ENCODE measurements around the gene HIPK2.

Gene HIPK2

DNA sequence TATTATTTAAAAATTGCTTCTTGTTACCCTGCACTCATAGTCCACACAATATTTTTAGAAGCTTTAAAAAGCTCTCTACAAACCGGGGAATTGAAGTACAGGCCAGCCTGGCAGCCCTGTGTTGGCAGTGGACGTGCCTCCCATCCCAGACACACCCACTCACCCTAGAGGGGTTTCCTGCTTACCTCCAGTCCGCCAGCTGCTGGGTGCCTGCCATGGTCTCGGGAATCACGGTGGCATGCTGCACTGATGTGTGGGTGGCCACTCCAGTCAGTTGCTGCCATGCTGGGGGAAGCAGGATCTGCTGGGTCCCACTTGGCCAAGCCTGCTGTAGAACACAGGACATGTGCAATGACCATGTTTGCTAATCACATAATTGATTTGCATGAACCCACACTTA, 173.9 kb downstream of the HIPK2 start:
- H3K4me1 ChIP-seq (ENCODE audit: control insufficient read depth in 5 of 5, insufficient read depth in 5 of 5, low read length in 5 of 5) = no peaks in the 10 kb centered on the region
- H3K9me3 ChIP-seq (ENCODE audit: control insufficient read depth in 5 of 5, low read length in 5 of 5) = no peaks in the 10 kb centered on the region
- H3K27ac ChIP-seq (ENCODE audit: low read depth, low read length) = no peak overlapping the region
- peak overlapping the region in 1 of 5 donors; percentile 11 for H3K9ac ChIP-seq (ENCODE audit: low read length in 5 of 5)
- H3K4me3 ChIP-seq (ENCODE audit: low read depth in 1 of 5, low read length in 5 of 5) = no peak overlapping the region
- H3K27me3 ChIP-seq (ENCODE audit: control insufficient read depth in 5 of 5, insufficient read depth in 4 of 5, low read length in 5 of 5) = no peaks in the 10 kb centered on the region
- peaks cover 30 to 71% (median 49%) of the 10 kb centered on the region in 5 donors for H3K36me3 ChIP-seq (ENCODE audit: control insufficient read depth in 5 of 5, insufficient read depth in 5 of 5, low read length in 5 of 5)

DNA sequence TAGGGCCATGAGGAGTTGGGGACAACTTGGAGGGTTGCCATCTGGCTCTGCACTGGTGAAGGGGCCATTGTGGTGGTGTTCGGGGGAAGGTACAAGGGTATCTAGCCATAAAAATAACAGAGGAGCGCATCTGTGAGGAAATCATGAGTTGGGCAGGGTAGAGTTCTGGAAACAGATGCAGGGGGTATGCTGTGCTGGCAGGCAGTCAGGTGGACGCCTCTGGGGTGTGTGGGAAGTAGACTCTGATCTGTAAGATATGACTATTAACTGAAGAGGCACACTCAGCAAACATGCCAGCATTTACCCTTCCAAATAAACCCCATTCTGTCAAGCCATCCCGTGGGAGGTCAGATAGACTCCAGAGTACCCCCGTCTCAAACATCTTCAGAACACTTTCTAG, 174.5 kb downstream of the HIPK2 start:
- Histone ChIP-seq H3K4me1 (ENCODE audit: control insufficient read depth in 5 of 5, insufficient read depth in 5 of 5, low read length in 5 of 5) (no peaks in the 10 kb centered on the region), H3K27me3 (ENCODE audit: control insufficient read depth in 5 of 5, insufficient read depth in 4 of 5, low read length in 5 of 5) (no peaks in the 10 kb centered on the region), H3K36me3 (ENCODE audit: control insufficient read depth in 5 of 5, insufficient read depth in 5 of 5, low read length in 5 of 5) (peaks cover 35 to 74% (median 52%) of the 10 kb centered on the region in 5 donors), H3K27ac (ENCODE audit: low read depth, low read length) (no peak overlapping the region), H3K9ac (ENCODE audit: low read length in 5 of 5) (no peak overlapping the region), H3K4me3 (ENCODE audit: low read depth in 1 of 5, low read length in 5 of 5) (no peak overlapping the region), H3K9me3 (ENCODE audit: control insufficient read depth in 5 of 5, low read length in 5 of 5) (no peaks in the 10 kb centered on the region)

DNA sequence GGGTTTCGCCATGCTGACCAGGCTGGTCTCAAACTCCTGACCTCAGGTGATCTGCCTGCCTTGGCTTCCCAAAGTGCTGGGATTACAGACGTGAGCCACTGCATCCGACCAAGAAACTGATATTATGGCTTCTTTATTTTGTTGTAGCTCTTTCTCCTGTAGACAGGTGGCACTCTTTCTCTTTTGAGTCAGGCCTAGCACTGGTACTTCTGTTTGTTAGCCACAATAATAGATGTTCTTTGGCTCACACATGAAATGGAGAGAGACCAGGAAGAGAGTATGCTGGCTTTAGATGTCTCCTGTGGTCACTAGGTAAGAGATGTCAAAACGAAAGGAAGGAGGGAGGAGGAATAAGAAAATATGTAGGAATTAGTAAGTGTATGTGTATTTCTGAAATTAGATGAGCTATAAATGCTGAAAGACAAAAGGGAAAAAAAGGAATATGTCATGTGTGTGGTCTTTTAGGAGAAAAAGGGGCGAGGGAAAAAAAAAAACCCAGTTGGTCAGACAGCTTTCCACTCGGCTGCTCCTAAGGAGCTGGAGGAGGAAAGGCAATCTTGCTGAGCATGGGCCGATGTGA, 175.6 kb downstream of the HIPK2 start:
- no peak overlapping the region for H3K27ac ChIP-seq (ENCODE audit: low read depth, low read length)
- no peaks in the 10 kb centered on the region for H3K4me1 ChIP-seq (ENCODE audit: control insufficient read depth in 5 of 5, insufficient read depth in 5 of 5, low read length in 5 of 5)
- no peaks in the 10 kb centered on the region for H3K27me3 ChIP-seq (ENCODE audit: control insufficient read depth in 5 of 5, insufficient read depth in 4 of 5, low read length in 5 of 5)
- H3K4me3 ChIP-seq (ENCODE audit: low read depth in 1 of 5, low read length in 5 of 5) = no peak overlapping the region
- H3K9me3 ChIP-seq (ENCODE audit: control insufficient read depth in 5 of 5, low read length in 5 of 5) = no peaks in the 10 kb centered on the region
- H3K36me3 ChIP-seq (ENCODE audit: control insufficient read depth in 5 of 5, insufficient read depth in 5 of 5, low read length in 5 of 5) = peaks cover 41 to 79% (median 57%) of the 10 kb centered on the region in 5 donors
- no peak overlapping the region for H3K9ac ChIP-seq (ENCODE audit: low read length in 5 of 5)

DNA sequence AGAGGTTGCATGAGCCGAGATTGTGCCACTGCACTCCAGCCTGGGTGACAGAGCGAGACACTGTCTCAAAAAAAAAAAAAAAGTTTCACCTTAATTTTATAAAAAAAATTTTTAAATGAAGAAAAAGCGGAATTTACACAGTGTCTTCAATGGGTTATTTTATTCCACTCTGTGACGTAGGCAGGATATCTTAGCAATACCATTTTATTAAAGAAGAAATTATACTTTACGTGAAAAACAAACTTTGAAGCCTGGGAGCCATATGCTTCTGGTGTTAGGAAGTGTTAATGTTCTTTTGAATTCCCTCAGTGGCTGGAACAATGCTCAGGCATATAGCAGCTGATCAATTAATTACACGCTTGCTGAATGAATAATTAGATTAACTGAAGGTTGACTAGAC, 176.6 kb downstream of the HIPK2 start:
- H3K9ac ChIP-seq (ENCODE audit: low read length in 5 of 5) = no peak overlapping the region
- no peaks in the 10 kb centered on the region for H3K9me3 ChIP-seq (ENCODE audit: control insufficient read depth in 5 of 5, low read length in 5 of 5)
- no peak overlapping the region for H3K27ac ChIP-seq (ENCODE audit: low read depth, low read length)
- no peaks in the 10 kb centered on the region for H3K27me3 ChIP-seq (ENCODE audit: control insufficient read depth in 5 of 5, insufficient read depth in 4 of 5, low read length in 5 of 5)
- peaks cover 0 to 7% (median under 1%) of the 10 kb centered on the region in 5 donors for H3K4me1 ChIP-seq (ENCODE audit: control insufficient read depth in 5 of 5, insufficient read depth in 5 of 5, low read length in 5 of 5)
- H3K4me3 ChIP-seq (ENCODE audit: low read depth in 1 of 5, low read length in 5 of 5) = no peak overlapping the region
- peaks cover 36 to 87% (median 68%) of the 10 kb centered on the region in 5 donors for H3K36me3 ChIP-seq (ENCODE audit: control insufficient read depth in 5 of 5, insufficient read depth in 5 of 5, low read length in 5 of 5)

DNA sequence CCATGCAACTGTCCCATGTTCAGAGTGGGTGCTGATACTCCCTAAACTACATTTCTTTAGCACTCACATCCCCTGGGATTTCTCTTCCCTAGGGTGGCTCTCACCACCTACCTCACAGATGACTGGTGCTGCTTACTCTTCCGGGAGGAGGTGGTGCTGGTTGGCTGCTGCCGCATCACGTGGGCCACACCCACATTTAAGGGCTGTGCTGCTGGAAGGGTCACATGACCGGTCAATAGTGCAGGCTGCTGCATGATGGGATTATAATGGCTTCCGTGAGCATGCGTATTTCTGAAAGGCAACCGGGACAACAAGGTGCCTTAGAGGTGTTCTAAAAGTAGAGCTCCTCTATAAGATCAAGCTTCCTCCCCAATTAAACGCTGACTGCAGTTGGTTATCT, 177.5 kb downstream of the HIPK2 start:
- Histone ChIP-seq H3K9ac (ENCODE audit: low read length in 5 of 5) (no peak overlapping the region), H3K4me1 (ENCODE audit: control insufficient read depth in 5 of 5, insufficient read depth in 5 of 5, low read length in 5 of 5) (peaks cover 0 to 12% (median 8%) of the 10 kb centered on the region in 5 donors), H3K27me3 (ENCODE audit: control insufficient read depth in 5 of 5, insufficient read depth in 4 of 5, low read length in 5 of 5) (no peaks in the 10 kb centered on the region), H3K27ac (ENCODE audit: low read depth, low read length) (no peak overlapping the region), H3K9me3 (ENCODE audit: control insufficient read depth in 5 of 5, low read length in 5 of 5) (no peaks in the 10 kb centered on the region), H3K4me3 (ENCODE audit: low read depth in 1 of 5, low read length in 5 of 5) (no peak overlapping the region), H3K36me3 (ENCODE audit: control insufficient read depth in 5 of 5, insufficient read depth in 5 of 5, low read length in 5 of 5) (peaks cover 33 to 88% (median 76%) of the 10 kb centered on the region in 5 donors)

DNA sequence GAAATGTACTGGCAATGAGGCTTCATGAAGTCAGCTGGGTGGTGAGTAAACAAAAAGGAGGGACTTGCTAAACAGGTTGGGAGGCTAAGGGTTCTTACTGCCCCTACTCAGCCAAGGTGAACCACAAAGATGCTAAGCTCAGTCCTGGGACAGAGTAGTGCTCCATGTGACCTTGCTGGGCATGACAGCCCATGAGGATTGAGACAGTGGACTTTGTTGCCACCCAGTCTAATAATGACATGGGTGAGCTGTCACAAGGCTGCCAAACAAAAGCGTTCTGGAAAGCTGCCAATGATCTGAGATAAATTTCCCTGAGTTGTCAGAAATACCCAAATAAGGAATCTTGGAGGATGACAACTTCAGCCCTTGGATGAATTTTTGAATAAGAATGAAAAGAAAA, 179.2 kb downstream of the HIPK2 start:
- Histone ChIP-seq H3K27me3 (ENCODE audit: control insufficient read depth in 5 of 5, insufficient read depth in 4 of 5, low read length in 5 of 5) (no peaks in the 10 kb centered on the region), H3K36me3 (ENCODE audit: control insufficient read depth in 5 of 5, insufficient read depth in 5 of 5, low read length in 5 of 5) (peaks cover 32 to 91% (median 82%) of the 10 kb centered on the region in 5 donors), H3K4me1 (ENCODE audit: control insufficient read depth in 5 of 5, insufficient read depth in 5 of 5, low read length in 5 of 5) (peaks cover 0 to 15% (median 10%) of the 10 kb centered on the region in 5 donors), H3K4me3 (ENCODE audit: low read depth in 1 of 5, low read length in 5 of 5) (no peak overlapping the region), H3K9ac (ENCODE audit: low read length in 5 of 5) (no peak overlapping the region), H3K9me3 (ENCODE audit: control insufficient read depth in 5 of 5, low read length in 5 of 5) (no peaks in the 10 kb centered on the region), H3K27ac (ENCODE audit: low read depth, low read length) (no peak overlapping the region)

DNA sequence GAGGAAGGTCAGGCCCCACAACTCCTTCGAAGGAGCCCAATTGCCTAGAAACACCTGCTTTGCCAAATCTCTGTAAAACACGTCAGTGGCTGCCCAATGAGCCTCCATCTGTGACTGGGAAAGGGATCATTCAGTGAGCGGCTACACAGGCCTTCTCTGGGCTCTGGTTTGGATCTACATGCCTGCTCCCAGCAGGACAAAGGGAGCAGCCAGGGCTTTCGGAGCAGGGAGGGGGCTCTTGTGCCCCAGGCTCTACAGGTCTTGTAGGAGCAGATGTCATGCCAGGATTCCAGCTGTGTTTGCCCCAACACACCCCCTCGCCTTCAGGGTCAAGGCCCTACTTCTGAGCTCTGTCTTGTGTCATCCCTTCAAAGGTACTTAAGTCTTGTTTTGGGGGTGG, 180.8 kb downstream of the HIPK2 start:
- Histone ChIP-seq H3K27ac (ENCODE audit: low read depth, low read length) (no peak overlapping the region), H3K9me3 (ENCODE audit: control insufficient read depth in 5 of 5, low read length in 5 of 5) (no peaks in the 10 kb centered on the region), H3K4me3 (ENCODE audit: low read depth in 1 of 5, low read length in 5 of 5) (no peak overlapping the region), H3K4me1 (ENCODE audit: control insufficient read depth in 5 of 5, insufficient read depth in 5 of 5, low read length in 5 of 5) (peaks cover 0 to 15% (median 10%) of the 10 kb centered on the region in 5 donors), H3K9ac (ENCODE audit: low read length in 5 of 5) (no peak overlapping the region), H3K27me3 (ENCODE audit: control insufficient read depth in 5 of 5, insufficient read depth in 4 of 5, low read length in 5 of 5) (no peaks in the 10 kb centered on the region), H3K36me3 (ENCODE audit: control insufficient read depth in 5 of 5, insufficient read depth in 5 of 5, low read length in 5 of 5) (peaks cover 36 to 90% (median 80%) of the 10 kb centered on the region in 5 donors)

DNA sequence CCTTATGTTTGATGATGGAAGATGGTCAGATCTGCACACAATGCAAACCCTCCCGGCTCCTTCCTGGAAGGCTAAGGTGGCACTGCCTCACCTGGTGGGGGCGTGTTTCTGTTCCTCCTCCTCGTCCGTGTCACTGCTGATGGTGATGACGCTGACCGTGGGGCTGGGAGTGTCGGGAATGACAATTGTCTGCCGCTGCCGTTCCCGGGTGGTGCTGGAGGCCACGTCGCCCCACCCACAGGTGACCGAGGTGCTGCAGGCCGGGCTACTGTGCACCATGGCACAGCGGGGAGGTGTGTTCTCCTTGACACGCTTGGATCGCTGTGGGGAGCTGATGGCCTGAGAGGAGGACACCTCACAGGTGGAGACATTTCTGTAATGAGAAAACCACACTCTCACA, 181.2 kb downstream of the HIPK2 start:
- Histone ChIP-seq H3K27me3 (ENCODE audit: control insufficient read depth in 5 of 5, insufficient read depth in 4 of 5, low read length in 5 of 5) (no peaks in the 10 kb centered on the region), H3K4me3 (ENCODE audit: low read depth in 1 of 5, low read length in 5 of 5) (no peak overlapping the region), H3K27ac (ENCODE audit: low read depth, low read length) (no peak overlapping the region), H3K9me3 (ENCODE audit: control insufficient read depth in 5 of 5, low read length in 5 of 5) (no peaks in the 10 kb centered on the region), H3K36me3 (ENCODE audit: control insufficient read depth in 5 of 5, insufficient read depth in 5 of 5, low read length in 5 of 5) (peaks cover 37 to 90% (median 83%) of the 10 kb centered on the region in 5 donors), H3K4me1 (ENCODE audit: control insufficient read depth in 5 of 5, insufficient read depth in 5 of 5, low read length in 5 of 5) (peaks cover 0 to 15% (median 10%) of the 10 kb centered on the region in 5 donors), H3K9ac (ENCODE audit: low read length in 5 of 5) (no peak overlapping the region)

DNA sequence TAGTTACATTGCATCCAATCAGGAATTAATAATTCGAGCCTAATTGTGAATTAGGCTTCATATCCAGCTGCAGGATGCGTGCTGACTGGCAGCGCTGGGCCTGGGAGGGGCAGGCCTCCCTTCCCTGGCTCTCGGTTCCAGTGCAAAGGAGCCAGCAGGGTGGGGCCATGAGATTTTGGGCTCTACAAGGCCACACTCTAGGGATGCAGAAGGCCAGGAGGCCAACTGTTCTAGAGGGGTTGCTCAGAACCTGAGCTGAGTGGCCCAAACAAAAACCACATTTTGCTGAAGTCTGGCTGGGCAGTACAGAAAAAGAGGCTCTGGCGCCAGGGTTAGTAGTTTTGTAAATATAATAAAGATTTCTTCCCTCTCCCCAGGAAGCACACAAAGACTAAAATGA, 182.0 kb downstream of the HIPK2 start:
- H3K9me3 ChIP-seq (ENCODE audit: control insufficient read depth in 5 of 5, low read length in 5 of 5) = no peaks in the 10 kb centered on the region
- no peak overlapping the region for H3K4me3 ChIP-seq (ENCODE audit: low read depth in 1 of 5, low read length in 5 of 5)
- no peak overlapping the region for H3K9ac ChIP-seq (ENCODE audit: low read length in 5 of 5)
- H3K36me3 ChIP-seq (ENCODE audit: control insufficient read depth in 5 of 5, insufficient read depth in 5 of 5, low read length in 5 of 5) = peaks cover 36 to 94% (median 88%) of the 10 kb centered on the region in 5 donors
- peaks cover 0 to 15% (median 10%) of the 10 kb centered on the region in 5 donors for H3K4me1 ChIP-seq (ENCODE audit: control insufficient read depth in 5 of 5, insufficient read depth in 5 of 5, low read length in 5 of 5)
- no peaks in the 10 kb centered on the region for H3K27me3 ChIP-seq (ENCODE audit: control insufficient read depth in 5 of 5, insufficient read depth in 4 of 5, low read length in 5 of 5)
- no peak overlapping the region for H3K27ac ChIP-seq (ENCODE audit: low read depth, low read length)

DNA sequence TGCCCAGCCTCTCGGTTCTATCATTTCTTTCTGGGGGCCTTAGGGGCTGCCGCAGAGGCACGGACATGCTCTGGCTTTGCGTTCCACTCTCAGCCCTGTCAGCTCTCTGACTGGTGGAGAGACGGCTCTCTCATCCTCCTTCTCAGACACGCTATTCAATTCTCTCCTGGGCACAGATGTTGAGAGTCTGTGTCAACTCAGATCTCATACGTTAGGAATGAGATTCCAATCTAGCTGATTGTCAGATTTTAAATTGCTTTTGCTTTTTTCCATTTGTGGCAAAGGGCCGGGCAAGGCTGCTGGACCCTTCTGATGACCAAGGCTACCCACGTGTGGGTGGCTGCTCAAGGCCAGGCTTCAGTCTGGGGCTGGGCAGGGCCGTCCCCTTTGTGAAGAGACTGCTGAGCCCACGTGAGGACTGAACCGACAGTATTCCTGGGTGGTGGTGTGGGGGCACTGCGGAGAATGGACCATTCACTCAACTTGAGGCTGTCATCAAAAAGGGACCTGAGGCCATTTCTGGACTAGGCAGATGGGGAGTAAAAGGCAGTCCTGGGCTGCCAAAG, 182.8 kb downstream of the HIPK2 start:
- H3K27me3 ChIP-seq (ENCODE audit: control insufficient read depth in 5 of 5, insufficient read depth in 4 of 5, low read length in 5 of 5) = no peaks in the 10 kb centered on the region
- no peak overlapping the region for H3K9ac ChIP-seq (ENCODE audit: low read length in 5 of 5)

More for the DNA sequence above, 182.8 kb downstream of the HIPK2 start:
- Histone ChIP-seq H3K36me3 (ENCODE audit: control insufficient read depth in 5 of 5, insufficient read depth in 5 of 5, low read length in 5 of 5) (peaks cover 42 to 94% (median 87%) of the 10 kb centered on the region in 5 donors), H3K4me1 (ENCODE audit: control insufficient read depth in 5 of 5, insufficient read depth in 5 of 5, low read length in 5 of 5) (peaks cover 0 to 15% (median 10%) of the 10 kb centered on the region in 5 donors), H3K4me3 (ENCODE audit: low read depth in 1 of 5, low read length in 5 of 5) (no peak overlapping the region), H3K27ac (ENCODE audit: low read depth, low read length) (no peak overlapping the region), H3K9me3 (ENCODE audit: control insufficient read depth in 5 of 5, low read length in 5 of 5) (no peaks in the 10 kb centered on the region)

All from subcutaneous abdominal adipose tissue (tissue), 5 donors.